Dendritic cell treated with granulocyte-macrophage colony-stimulating factor and Interleukin-4, amounts not matched to agents 40 ng/mL and 50 ng/mL, for 4 days (primary cell): ENCODE data around the gene DTNBP1.
A peak's percentile ranks its signal among the peaks of the same experiment; 100 is the strongest.

Experiments
- H3K27ac Mint-ChIP-seq: one replicate; pipeline ENCODE4 v1.8.0; 2022; ENCODE audit warnings: mild to moderate bottlenecking, mixed read lengths
- H3K27me3 Mint-ChIP-seq: one replicate; pipeline ENCODE4 v1.8.0; 2022; ENCODE audit warnings: mild to moderate bottlenecking, mixed read lengths
- H3K36me3 Mint-ChIP-seq: one replicate; pipeline ENCODE4 v1.8.0; 2022; ENCODE audit warnings: low read depth, mixed read lengths
- H3K4me1 Mint-ChIP-seq: one replicate; pipeline ENCODE4 v1.8.0; 2022; ENCODE audit warnings: low read depth, mixed read lengths
- H3K4me3 Mint-ChIP-seq: one replicate; pipeline ENCODE4 v1.8.0; 2022; ENCODE audit warnings: mild to moderate bottlenecking, moderate library complexity, mixed read lengths
- H3K9me3 Mint-ChIP-seq: one replicate; pipeline ENCODE4 v1.8.0; 2022; ENCODE audit warnings: mixed read lengths
- intact Hi-C: fragments of 100-400 bp; cut with micrococcal nuclease; formaldehyde crosslinking; loops from one replicate; pipeline ENCODE4 v1.15.0; 2022

The DTNBP1 gene

GRCh38 chr6:15604843-15605242 lies 58.0 kb downstream of the DTNBP1 start:
- H3K36me3 Mint-ChIP-seq, result peaks cover 52% of the 10 kb centered on the region
- no peaks in the 10 kb centered on the region for H3K27me3 Mint-ChIP-seq
- H3K4me3 Mint-ChIP-seq, result no peak overlapping the region
- no peak overlapping the region for H3K27ac Mint-ChIP-seq
- no peaks in the 10 kb centered on the region for H3K9me3 Mint-ChIP-seq
- H3K4me1 Mint-ChIP-seq, result peaks cover 25% of the 10 kb centered on the region
- intact Hi-C loops, result no loop called here

GRCh38 chr6:15602154-15602553 lies 60.7 kb downstream of the DTNBP1 start:
- Mint-ChIP-seq H3K4me1 (peaks cover 6% of the 10 kb centered on the region), H3K9me3 (no peaks in the 10 kb centered on the region), H3K27me3 (no peaks in the 10 kb centered on the region), H3K4me3 (no peak overlapping the region), H3K36me3 (peaks cover 36% of the 10 kb centered on the region), H3K27ac (no peak overlapping the region)
- intact Hi-C loops, result no loop called here

GRCh38 chr6:15598273-15598798 lies 64.5 kb downstream of the DTNBP1 start:
- Mint-ChIP-seq H3K4me1 (peaks cover 28% of the 10 kb centered on the region), H3K27ac (no peak overlapping the region), H3K9me3 (no peaks in the 10 kb centered on the region), H3K36me3 (peaks cover 24% of the 10 kb centered on the region), H3K27me3 (no peaks in the 10 kb centered on the region), H3K4me3 (no peak overlapping the region)
- intact Hi-C loops, result no loop called here

- intact Hi-C loops, result no loop called here
- H3K4me3 Mint-ChIP-seq, result no peak overlapping the region
- peaks cover 21% of the 10 kb centered on the region for H3K36me3 Mint-ChIP-seq
- H3K27ac Mint-ChIP-seq, result peak overlapping the region; percentile 3
- H3K27me3 Mint-ChIP-seq, result no peaks in the 10 kb centered on the region
- H3K9me3 Mint-ChIP-seq, result no peaks in the 10 kb centered on the region
- H3K4me1 Mint-ChIP-seq, result peaks cover 28% of the 10 kb centered on the region
Observed at GRCh38 chr6:15596186-15596896, 66.5 kb downstream of the DTNBP1 start.

- Mint-ChIP-seq H3K36me3 (peaks cover 15% of the 10 kb centered on the region), H3K27ac (peak overlapping the region; percentile 3), H3K27me3 (no peaks in the 10 kb centered on the region), H3K4me1 (peaks cover 28% of the 10 kb centered on the region), H3K9me3 (no peaks in the 10 kb centered on the region), H3K4me3 (no peak overlapping the region)
- intact Hi-C loops, result no loop called here
Observed at GRCh38 chr6:15595461-15596173, 67.2 kb downstream of the DTNBP1 start.

GRCh38 chr6:15594512-15595259 lies 68.1 kb downstream of the DTNBP1 start:
- Mint-ChIP-seq H3K9me3 (no peaks in the 10 kb centered on the region), H3K27ac (peak overlapping the region; percentile 3), H3K27me3 (no peaks in the 10 kb centered on the region), H3K4me1 (peaks cover 31% of the 10 kb centered on the region), H3K4me3 (no peak overlapping the region), H3K36me3 (peaks cover 6% of the 10 kb centered on the region)
- intact Hi-C loops, result no loop called here

- Mint-ChIP-seq H3K36me3 (peaks cover 6% of the 10 kb centered on the region), H3K27me3 (no peaks in the 10 kb centered on the region), H3K27ac (no peak overlapping the region), H3K9me3 (no peaks in the 10 kb centered on the region), H3K4me1 (peaks cover 39% of the 10 kb centered on the region), H3K4me3 (no peak overlapping the region)
- intact Hi-C loops, result no loop called here
Observed at GRCh38 chr6:15593798-15594197, 69.0 kb downstream of the DTNBP1 start.

- Mint-ChIP-seq H3K27me3 (no peaks in the 10 kb centered on the region), H3K9me3 (no peaks in the 10 kb centered on the region), H3K27ac (no peak overlapping the region), H3K4me3 (no peak overlapping the region), H3K4me1 (peaks cover 39% of the 10 kb centered on the region), H3K36me3 (peaks cover 6% of the 10 kb centered on the region)
- intact Hi-C loops, result no loop called here
Observed at GRCh38 chr6:15592610-15593009, 70.2 kb downstream of the DTNBP1 start.

GRCh38 chr6:15588971-15589634 lies 73.7 kb downstream of the DTNBP1 start:
- Mint-ChIP-seq H3K27ac (no peak overlapping the region), H3K4me3 (no peak overlapping the region), H3K4me1 (peaks cover 25% of the 10 kb centered on the region), H3K27me3 (no peaks in the 10 kb centered on the region), H3K36me3 (peaks cover 6% of the 10 kb centered on the region), H3K9me3 (no peaks in the 10 kb centered on the region)
- intact Hi-C loops, result no loop called here

GRCh38 chr6:15586503-15586902 lies 76.3 kb downstream of the DTNBP1 start:
- H3K9me3 Mint-ChIP-seq, result no peaks in the 10 kb centered on the region
- intact Hi-C loops, result no loop called here
- H3K36me3 Mint-ChIP-seq, result no peaks in the 10 kb centered on the region
- no peak overlapping the region for H3K27ac Mint-ChIP-seq
- H3K4me1 Mint-ChIP-seq, result peaks cover 25% of the 10 kb centered on the region
- H3K27me3 Mint-ChIP-seq, result no peaks in the 10 kb centered on the region
- H3K4me3 Mint-ChIP-seq, result no peak overlapping the region

GRCh38 chr6:15585760-15586214 lies 77.0 kb downstream of the DTNBP1 start:
- Mint-ChIP-seq H3K4me3 (no peak overlapping the region), H3K4me1 (peaks cover 29% of the 10 kb centered on the region), H3K36me3 (no peaks in the 10 kb centered on the region), H3K9me3 (no peaks in the 10 kb centered on the region), H3K27ac (no peak overlapping the region), H3K27me3 (no peaks in the 10 kb centered on the region)
- intact Hi-C loops, result no loop called here

GRCh38 chr6:15582499-15582898 lies 80.3 kb downstream of the DTNBP1 start:
- Mint-ChIP-seq H3K27me3 (no peaks in the 10 kb centered on the region), H3K27ac (no peak overlapping the region), H3K4me1 (peaks cover 31% of the 10 kb centered on the region), H3K36me3 (peaks cover 14% of the 10 kb centered on the region), H3K9me3 (no peaks in the 10 kb centered on the region), H3K4me3 (no peak overlapping the region)
- intact Hi-C loops, result no loop called here

GRCh38 chr6:15581751-15582150 lies 81.1 kb downstream of the DTNBP1 start:
- no peak overlapping the region for H3K27ac Mint-ChIP-seq
- peaks cover 19% of the 10 kb centered on the region for H3K36me3 Mint-ChIP-seq
- peaks cover 36% of the 10 kb centered on the region for H3K4me1 Mint-ChIP-seq
- intact Hi-C loops, result no loop called here
- no peak overlapping the region for H3K4me3 Mint-ChIP-seq
- H3K9me3 Mint-ChIP-seq, result no peaks in the 10 kb centered on the region
- no peaks in the 10 kb centered on the region for H3K27me3 Mint-ChIP-seq
